Stimulated activated CD8-positive, alpha-beta memory T cell treated with anti-CD3 and anti-CD28 coated beads, Interleukin-7, amount 100 ng/mL, for 48 hours (primary cell): ENCODE results near the gene FCGR3B.
"Not testable (repeated sequence)": the region's sequence is repeated elsewhere in the genome, so short reads cannot be mapped to it uniquely, and the experiment has no call there.

Source experiments
- DNase-seq, 2 donors: peaks; one replicate each; pipeline ENCODE4 v3.0.0-alpha.2; 2020; ENCODE audit warnings: low read depth in 1 of 2; ENCODE audit errors: extremely low read depth in 1 of 2

The FCGR3B gene

DNA sequence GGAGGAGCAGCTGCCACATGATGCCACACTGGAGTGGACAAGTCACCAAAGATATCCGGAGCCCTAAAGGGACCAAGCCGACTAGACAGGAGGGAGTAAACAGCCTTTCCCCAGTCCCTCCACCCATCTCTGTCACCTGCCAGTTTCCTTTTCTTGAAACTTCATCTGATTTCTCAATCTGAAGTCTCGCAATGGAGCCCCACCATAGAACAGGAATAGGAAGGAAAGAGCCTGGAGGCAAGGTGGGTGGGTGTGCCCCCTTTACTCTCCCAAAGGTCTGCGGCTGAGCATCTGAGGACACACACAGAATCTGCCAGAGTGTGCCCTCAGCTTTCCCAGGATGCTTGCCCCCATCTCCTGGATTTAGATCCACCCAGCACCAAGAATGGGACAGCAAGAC lies at the start of gene FCGR3B:
FCGR3B (minus strand) TSS at position 101 of the 400 bp plus-strand sequence; CDS start at position 19, 82 bp downstream.
- no peak for DNase-seq

DNA sequence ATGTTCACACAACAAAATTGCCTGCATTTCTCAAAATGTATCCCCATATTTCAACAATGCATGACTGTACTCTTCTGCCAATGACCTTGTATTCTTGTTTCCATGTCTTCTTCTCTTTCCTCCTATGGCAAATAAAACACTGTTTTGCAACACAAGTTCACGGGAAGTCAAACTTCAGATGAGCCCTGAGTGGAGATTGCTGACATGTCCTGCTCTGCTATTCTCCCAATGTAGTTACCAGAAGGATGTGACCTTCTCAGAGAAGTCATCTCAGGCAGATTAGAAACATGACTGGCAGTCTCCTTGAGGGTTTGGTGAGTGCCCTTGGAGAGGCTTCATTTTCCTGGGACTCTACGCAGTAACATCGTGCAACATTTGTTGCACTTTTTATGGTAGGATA lies 47.5 kb upstream of the FCGR3B start:
- no peak for DNase-seq

DNA sequence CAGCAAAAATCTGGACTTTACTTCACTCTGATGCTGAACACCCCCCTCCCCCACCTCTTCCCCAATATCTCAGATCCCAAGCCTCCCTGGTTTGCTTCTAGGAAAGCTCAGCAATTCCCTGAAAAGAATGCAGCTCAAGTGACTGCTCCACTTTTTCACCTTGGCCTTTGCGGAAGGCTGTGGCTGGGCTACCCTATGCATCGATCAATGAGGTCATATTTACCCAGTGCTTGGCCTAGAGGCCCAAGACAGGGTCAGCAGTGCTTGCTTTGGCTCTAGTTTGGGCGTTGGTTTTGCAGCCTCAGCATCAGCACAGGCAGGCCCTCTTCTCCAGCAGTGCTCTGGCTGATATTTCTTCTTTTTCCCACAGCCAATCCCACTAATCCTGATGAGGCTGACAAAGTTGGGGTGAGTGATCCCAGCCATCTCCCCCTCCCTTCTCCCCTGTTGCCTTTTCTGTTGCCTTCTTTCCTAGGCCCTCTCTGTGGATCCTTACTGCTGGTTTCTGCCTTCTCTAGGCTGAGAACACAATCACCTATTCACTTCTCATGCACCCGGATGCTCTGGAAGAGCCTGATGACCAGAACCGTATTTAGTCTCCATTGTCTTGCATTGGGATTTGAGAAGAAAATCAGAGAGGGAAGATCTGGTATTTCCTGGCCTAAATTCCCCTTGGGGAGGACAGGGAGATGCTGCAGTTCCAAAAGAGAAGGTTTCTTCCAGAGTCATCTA lies 46.1 kb upstream of the FCGR3B start:
- DNase-seq, result no peak

DNA sequence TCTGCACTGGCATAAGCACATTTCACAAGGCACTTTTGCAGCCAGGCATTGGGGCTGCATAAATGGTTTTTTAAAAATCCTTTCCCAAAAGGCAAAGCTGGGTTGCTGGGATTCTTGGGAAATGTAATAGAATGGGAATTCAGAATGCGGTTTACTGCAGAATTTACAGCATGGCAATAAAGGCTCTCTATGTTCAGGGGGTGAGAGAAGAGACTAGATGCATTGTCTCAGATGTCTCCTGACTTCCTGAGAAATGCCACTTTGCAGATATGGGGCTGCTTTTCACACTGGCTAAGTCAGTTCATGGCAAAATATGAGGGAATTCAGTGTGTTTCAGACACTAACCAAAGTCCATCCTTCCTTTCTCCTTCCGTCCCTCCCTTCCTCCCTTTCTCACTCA lies 45.5 kb upstream of the FCGR3B start:
- no peak for DNase-seq

DNA sequence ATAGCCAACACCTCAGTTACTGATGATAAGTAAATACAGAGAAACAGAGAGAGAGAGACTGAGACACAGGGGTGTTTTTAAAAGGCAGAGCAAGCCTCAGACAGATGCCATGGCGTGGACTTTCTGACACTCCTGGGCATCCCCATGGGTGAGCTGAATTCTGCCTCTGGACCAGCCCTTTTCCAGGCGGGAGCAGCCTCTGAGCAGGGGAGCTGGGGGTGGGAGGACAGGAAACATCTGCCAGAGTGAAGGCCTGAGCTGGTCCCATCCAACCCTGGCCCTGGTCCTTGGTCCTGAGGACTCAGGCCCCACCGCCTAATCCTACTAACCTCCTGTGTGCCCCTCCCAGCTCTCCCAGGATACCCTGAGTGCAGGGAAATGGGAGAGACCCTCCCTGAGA lies 43.9 kb upstream of the FCGR3B start:
- not testable (repeated sequence) for DNase-seq

DNA sequence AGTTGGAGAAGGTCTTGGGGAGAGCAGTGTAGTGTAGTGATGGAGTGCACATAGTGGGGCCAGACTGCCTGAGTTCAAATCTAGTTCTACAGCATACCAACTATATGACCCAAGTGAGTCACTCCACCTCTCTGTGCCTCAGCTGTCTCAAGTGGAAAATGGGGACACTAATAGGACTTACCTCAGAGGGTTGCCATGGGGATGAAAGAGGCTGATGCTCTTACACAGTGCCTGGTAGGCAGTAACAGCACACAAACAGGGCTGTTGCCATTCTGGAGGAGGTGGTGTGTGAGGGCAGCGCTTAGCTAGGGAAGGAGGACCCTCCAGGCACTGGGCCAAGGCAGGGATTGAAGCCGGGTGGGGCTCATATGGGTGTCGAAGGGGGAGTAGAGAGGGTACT lies 43.5 kb upstream of the FCGR3B start:
- not testable (repeated sequence) for DNase-seq

DNA sequence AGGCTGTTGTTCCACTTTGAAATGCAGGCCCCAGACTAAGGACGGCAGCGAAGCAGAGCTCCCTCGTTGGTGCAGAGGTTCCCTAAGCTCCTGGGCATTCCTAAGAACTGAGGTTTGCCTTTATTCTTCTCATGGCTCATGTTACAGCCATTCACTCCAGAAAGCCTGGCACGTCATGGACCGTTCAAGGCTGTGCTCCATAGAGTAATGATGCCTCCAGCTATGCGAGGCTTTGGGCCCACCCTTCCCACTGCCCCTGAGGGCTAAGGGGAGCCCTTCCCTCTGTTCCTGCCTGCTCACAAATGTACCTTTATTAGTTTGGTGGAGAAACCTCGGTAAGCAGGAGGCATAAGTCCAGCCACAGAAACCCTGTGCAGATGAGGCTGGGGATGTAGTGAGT lies 42.5 kb upstream of the FCGR3B start:
- not testable (repeated sequence) for DNase-seq

DNA sequence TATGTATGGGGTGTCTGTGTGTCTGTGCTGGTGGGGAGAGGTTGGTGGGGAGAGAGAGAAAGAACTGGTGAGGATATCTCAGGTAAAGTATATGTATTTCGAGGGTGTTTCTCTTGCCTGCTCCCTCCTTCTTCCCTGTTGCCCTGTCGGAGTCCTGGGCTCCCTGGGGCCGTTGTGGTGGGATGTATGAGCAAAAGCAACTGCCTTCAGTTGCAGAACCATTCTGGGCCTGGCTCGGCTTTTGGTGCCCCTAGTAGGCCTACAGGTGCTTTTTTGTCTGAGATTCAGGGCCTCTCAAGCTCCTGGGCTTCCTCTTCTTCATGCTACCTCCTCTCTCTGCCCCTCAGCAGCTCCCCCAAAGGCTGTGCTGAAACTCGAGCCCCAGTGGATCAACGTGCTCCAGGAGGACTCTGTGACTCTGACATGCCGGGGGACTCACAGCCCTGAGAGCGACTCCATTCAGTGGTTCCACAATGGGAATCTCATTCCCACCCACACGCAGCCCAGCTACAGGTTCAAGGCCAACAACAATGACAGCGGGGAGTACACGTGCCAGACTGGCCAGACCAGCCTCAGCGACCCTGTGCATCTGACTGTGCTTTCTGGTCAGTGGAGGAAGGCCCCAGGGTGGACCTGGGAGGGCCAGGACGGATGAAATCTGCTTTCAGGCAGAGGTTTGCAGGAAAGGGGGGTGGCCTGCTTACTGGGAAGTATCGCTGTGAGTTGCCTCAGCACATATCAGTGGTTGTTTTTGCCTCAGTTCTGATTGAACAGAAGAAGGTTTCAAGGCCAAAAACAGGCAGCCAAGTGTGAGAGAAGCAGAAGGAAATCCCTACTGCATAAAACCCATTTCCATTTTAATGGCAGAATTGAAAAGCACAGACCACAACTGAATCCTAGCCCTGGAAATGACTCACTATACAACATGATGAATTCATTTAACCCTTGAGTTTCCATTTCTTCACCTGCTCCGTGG lies 40.4 kb upstream of the FCGR3B start:
- DNase-seq, result not testable (repeated sequence)

DNA sequence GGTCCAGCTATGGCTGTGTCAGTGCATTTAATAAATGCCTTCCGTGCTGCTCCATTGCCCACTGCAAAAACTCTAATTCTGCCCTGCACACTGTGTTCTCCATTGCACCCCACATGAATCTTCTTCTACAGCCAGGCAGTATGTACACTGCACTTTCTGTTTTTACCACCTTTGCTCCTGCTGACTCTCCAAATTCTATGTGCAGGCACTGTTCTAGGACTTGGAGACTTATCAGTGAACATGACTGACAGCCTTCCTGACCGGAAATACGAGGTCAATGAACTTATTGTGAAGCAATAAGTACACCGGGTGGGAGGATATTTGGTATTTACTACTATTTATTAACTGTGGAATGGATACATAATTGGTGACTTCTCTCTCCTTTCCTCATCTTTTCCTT lies 33.7 kb upstream of the FCGR3B start:
- DNase-seq, result not testable (repeated sequence)

DNA sequence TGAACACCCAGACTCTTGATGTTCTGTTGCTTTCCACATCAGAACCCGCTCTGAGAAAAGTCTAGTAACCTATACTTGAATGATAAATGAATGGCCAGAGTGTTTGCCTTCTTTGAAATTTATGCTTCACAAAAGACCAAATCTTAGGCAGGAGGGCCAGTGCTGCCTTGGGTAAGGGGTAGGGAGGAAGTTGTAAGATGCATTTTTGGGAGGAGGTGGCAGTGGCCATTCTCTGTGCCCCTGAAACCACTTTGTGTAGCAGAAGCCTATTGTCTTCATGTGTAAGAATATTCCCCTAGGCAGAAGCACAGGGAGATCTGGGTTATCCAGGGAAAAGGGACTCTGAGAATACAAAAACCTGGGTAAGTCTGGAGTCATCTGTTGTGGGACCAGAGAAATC lies 32.6 kb upstream of the FCGR3B start:
- DNase-seq, result not testable (repeated sequence)

DNA sequence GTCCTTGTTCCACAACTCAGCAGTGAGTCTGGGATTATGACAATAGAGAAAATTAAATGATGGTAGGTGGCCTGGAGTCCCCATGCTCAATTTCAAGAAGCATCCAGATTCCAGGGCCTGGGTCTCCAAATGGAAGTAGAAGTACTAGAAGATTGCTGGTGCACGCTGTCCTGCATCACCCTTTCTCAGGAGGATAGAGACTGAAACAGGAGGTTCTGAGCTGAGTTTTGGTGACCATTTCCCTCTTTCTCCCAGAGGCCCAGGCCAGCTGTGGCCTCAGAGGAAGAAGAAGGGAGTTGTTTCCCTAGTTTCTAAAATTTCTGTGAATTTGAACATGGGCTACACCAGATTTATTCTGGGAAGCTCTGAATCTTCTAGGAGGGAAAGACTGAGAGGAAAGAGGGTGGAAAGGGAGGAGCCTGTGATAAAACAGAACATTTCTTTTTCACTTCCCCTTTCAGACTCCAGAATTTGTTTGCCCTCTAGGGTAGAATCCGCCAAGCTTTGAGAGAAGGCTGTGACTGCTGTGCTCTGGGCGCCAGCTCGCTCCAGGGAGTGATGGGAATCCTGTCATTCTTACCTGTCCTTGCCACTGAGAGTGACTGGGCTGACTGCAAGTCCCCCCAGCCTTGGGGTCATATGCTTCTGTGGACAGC lies 31.8 kb upstream of the FCGR3B start, which contains the start of gene FCGR2B:
FCGR2B (plus strand) TSS at position 460 of the 656 bp plus-strand sequence; CDS start at position 559, 99 bp downstream.
- not testable (repeated sequence) for DNase-seq

DNA sequence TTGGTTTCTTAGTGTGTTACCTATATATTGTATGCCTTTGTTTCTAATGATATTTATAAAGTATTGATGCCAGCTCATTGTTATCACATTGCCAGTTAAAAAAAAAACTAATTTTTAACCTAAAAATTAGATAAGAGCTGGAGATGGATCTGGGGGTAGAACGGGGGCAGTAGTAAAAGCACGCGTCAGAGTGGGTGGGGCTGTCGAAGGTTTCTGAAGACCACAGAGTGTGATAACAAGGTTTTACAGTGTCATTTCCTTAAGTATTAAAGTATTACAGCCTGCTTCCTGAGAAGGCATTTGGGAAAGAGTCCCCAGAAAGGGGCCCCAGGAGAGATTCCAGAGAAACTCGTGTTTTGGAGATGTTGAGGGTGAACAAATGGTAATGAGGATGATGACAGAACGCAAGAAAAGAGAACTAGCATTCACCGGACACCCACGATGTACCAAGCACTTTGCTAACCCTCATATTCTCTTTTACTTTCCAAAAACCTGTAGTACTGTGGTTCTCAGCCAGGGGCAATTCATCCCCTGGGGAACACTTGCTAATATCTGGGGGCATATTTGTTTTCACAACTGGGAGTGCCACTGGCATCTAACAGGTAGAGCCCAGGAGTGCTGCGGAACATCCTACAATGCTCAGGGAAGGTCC lies 30.8 kb upstream of the FCGR3B start:
- not testable (repeated sequence) for DNase-seq

DNA sequence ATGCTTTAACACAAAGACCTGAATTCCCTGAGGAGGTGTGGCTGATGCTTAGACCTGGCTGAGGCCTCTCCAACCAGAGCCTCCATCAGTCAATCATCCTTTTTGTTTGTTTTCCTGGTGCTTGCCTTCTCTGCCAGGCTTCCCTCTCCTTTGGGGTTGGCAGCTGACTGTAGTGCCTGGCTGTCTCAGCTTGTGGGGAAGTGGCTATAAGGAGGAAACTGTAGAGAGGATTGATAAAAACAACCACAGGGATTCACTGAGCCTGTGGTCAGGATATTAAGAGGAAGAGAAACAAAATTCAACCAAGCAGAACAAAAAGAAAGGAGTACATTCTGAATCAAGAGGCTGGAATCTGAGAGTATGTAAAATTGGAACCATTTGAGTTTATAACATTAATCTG lies 27.5 kb upstream of the FCGR3B start:
- not testable (repeated sequence) for DNase-seq

DNA sequence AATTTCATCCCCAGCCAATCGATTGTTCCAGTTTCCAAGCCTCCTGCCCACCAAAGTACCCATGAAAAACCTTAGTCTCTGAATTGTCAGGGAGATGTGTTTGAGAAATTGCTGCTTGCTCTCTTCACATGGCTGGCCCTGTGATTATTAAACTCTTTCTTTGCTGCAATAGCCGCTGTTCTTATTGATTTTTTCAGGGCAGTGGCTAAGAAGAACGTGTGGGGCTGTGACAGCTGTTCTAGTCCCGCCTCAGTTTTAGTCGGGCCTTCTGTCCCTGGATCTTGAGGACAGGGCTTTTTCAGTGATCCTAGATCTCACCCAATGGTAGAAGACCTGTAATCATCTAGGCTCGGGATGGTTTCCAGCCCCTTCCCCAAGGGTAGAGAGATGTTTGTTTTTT lies 23.0 kb upstream of the FCGR3B start:
- not testable (repeated sequence) for DNase-seq

DNA sequence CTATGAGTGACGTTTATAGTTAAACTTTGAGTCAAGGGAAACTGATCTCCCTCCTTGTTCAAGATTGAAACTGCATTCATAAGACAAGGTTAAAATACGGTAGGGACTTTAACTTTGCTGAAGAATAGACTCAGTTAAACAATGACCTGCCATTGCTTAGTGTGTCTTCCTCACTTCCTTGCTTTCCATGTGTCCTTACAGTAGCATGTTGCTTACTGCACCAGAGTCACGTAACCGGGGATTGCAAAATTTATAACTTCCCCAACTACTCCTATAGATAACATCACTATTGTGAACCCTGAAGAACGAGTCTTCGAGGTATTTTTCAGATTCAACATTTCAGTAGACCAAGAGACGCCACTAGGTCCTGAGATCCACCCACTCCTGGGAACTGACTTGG lies 22.6 kb upstream of the FCGR3B start:
- not testable (repeated sequence) for DNase-seq

DNA sequence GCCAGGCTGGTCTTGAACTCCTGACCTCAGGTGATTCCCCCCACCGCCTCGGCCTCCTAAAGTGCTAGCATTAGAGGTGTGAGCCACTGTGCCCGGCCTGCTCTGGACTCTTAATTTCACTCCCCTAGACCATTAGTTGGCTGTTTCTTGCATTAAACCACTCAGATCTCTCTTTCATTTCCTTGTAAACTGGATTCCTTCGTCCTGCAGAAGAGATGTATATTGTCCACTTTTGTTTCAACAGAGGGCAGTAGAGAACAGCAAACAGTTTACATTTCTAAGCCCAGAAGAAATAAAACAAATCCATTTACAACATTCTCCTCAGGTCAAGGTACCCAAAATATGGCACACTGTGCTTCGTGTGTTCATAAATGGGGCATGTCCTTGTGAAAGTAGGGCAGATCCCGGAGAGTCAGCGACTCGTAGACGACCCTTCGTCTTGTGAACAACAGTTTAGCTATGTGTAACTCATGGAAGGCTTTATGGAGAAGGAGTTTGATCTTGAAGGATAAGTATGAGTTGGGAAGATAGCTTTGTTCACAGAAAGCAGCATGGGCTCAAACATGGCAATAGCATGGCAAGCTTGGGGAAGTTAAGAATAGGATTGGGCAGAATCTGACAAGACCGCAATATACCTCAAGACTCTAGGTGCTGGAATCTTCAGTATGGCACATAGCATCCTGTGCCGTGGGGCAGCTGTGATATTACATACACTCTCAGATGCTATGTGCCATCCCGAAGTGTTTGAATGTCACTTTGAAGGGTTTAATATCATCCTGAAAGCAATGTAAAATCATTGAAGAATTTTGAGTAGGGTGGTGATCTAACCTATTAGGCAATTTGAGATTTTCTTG lies 16.8 kb upstream of the FCGR3B start:
- DNase-seq, result not testable (repeated sequence)

DNA sequence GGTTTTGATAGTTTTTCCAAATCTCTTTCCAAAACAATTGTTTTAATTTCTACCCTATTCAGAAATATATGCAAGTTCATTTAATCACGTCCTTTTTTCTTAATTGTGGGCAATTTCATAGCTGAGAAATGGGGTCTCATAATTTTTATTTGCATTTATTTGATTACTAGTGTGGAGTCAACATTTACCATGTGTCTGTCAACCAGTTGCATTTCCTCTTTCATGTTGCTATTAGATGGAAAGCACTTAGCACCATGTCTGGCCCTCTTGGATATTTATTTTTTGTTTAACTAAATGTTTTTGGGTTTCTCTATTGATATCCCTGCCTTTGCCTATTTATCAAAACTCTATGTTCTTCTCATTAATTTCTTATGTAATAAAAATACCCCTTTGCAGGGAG lies 13.9 kb upstream of the FCGR3B start:
- not testable (repeated sequence) for DNase-seq

DNA sequence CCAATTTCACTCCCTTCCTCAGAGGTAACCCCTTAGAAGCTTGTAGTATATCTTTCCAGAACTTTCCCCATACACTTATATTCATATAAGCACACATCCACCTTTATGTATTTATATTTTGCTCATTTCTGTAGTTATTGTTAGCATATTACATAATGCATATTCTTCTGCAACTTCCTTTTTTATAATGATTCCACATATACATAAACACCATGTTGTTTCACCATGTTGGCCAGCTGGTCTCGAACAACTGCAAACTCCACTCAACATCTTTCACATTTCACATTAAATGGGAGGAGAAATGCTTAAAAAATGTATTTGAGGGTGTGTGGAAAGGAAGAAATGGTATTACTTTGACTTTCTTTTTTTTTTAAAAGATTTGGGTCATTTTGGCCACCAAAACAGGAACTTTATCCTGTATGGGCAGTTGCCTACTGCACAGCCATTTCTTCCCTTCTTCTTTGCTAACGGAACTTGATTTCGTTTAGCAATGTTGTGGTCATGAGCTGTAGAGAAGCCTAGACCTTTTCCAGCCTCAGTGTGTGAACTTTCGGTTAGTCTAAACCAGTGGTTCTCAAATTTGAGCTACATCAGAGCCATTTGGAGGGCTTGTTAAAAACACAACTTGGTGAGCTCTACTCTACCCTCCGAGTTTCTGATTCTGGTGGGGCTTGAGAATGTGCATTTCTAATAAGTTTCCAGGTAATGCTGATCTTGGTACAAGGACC lies 12.7 kb upstream of the FCGR3B start:
- DNase-seq, result not testable (repeated sequence)

DNA sequence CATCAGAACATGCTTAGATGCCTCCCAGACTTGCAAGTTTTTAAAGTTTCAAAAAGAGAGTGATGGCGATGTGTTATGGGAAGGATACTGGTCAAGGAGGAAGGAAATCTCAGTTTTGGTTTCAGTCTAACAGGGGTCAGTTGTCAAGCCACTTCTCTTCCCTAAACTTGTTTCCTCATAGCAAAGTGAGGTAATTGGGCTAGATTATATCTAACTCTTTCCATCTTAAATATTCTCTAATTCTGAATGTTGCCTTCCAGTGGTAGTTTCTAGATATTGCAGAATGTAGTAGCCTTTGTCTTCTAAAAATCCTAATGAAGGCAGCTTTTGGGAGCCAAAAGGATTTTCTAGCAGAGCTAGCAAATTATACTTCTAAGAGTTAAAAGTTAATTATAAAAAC lies 11.7 kb upstream of the FCGR3B start:
- DNase-seq, result not testable (repeated sequence)
